ENCODE measurements around the gene MAML1.

Gene MAML1

DNA sequence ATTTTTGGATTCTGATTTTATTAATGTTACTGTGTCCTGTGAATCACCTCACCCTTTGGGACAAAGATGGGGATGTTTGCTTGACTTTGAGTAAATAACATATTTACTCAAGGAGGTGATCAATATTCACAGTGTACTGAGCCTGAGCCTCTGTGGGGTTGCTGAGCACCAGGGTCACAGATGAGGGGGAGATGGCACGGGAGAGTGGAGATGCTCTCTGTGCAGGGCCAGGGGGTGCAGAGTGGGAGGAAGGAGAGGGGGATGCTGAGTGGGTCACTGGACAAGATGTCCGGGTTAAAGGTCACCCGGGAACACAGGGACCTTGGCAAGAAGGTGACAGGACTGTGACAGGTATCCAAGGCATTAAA is 92.1 kb downstream of the MAML1 start:
- DNase-seq (ENCODE audit: low spot score) = no peak

DNA sequence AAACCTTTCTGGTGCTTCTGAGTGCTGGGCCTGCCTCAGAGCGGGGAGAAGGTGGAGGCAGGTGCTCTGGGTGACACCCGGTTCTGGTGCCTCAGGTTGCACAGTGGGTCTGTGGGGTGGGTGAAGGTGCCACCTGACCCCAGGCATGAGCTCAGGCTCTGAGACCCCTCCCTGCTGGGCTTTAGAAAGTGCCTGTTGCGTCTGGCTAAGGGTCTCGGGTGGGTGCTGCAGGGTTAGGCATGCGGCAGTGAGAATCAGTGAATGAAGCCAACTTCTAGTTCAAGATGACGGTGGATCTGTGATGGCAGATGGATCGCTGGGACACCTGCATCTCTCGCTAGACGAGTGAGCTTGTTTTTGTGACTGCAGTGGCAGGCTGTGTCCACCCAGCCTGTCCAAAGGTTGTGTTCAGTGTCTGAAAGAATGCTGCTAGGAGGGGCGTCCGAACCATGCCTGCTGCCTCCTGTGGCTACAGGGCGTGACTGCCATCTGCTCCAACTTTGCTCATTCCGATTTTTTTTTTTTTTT is 93.1 kb downstream of the MAML1 start:
- DNase-seq (ENCODE audit: low spot score) = no peak

Data from NAMALWA (cell line).